K562 (cell line): ENCODE data around the gene MLLT6. TPM values are rescaled to one million over a fixed set of nuclear protein-coding genes. Genes with fewer than 3 reads are reported as not detected.

Experiments used
- ATAC-seq: fragments of 200-7000 bp; cut with Tn5 transposase; 3 replicates; pipeline ENCODE4 v1.9.1; 2020; ENCODE audit warnings: moderate library complexity
- BruUV-seq: library from RNA; stranded (reverse); fragments of 400-500 nt; replicated peaks from 2 replicates; lab custom pipeline; 2021; lab: Mats Ljungman, UMichigan
- CTCF ChIA-PET: fragments of 300-600 bp; formaldehyde crosslinking; extraction: SDS; loops from one replicate; lab custom pipeline; 2021; ENCODE audit warnings: low intra/inter-chr PET ratio; lab: Yijun Ruan, JAX
- POLR2A ChIA-PET: fragments of 300-600, 350-650 bp; sonication (Branson Sonifier 250); formaldehyde crosslinking; extraction: SDS; loops from one replicate; lab custom pipeline; 2021; ENCODE audit warnings: antibody characterized with exemption, inconsistent platforms; lab: Yijun Ruan, JAX
- DNase-seq, 4 experiments: peaks; one replicate each; pipeline versions ENCODE4 v3.0.0 to v3.0.0-alpha.2; 2011 to 2018; ENCODE audit warnings: low spot score in 3 of 4, mixed read lengths in 3 of 4; ENCODE audit errors: extremely low read depth in 1 of 4
- FAIRE-seq: peaks from 2 replicates; lab custom pipeline; 2011; peaks lifted over from hg19 to GRCh38; lab: Jason Lieb, UNC
- H2AFZ ChIP-seq: 2 replicates; pipeline ENCODE4 v1.6.0; 2011; ENCODE audit warnings: low read depth, low read length, control low read depth, inconsistent platforms
- H3K27ac ChIP-seq: fragments of 200-600 bp; 3 replicates; pipeline ENCODE4 v1.8.0; 2011; ENCODE audit warnings: low read depth, mild to moderate bottlenecking, control low read depth, inconsistent platforms, low read length, moderate library complexity, mixed read lengths; ENCODE audit errors: extremely low read depth
- H3K27me3 ChIP-seq, 2 experiments: fragments of 300-600 bp in 1 of 2; 2 replicates in 1 of 2; 3 replicates in 1 of 2; pipeline versions ENCODE4 v1.6.0 to v1.8.0; 2011; ENCODE audit warnings: inconsistent platforms in 2 of 2, low read length in 2 of 2, mild to moderate bottlenecking in 1 of 2, mixed read lengths in 1 of 2, moderate library complexity in 1 of 2; ENCODE audit not compliant: control insufficient read depth in 2 of 2, insufficient read depth in 2 of 2
- H3K36me3 ChIP-seq: fragments of 300-600 bp; 3 replicates; pipeline ENCODE4 v1.8.0; 2011; ENCODE audit warnings: mild to moderate bottlenecking, low read length, inconsistent platforms; ENCODE audit not compliant: control insufficient read depth, insufficient read depth
- H3K4me1 ChIP-seq, 2 experiments: fragments of 200-600 bp in 1 of 2; replicated peaks in 1 of 2; 2 replicates in 1 of 2; 3 replicates in 1 of 2; pipeline versions ENCODE4 v1.5.1 to v1.8.0; 2011; ENCODE audit warnings: inconsistent platforms in 2 of 2, low read length in 2 of 2, mild to moderate bottlenecking in 1 of 2, mixed read lengths in 1 of 2, moderate library complexity in 1 of 2; ENCODE audit not compliant: control insufficient read depth in 2 of 2, insufficient read depth in 2 of 2
- H3K4me2 ChIP-seq: 2 replicates; pipeline ENCODE4 v1.6.1; 2011; ENCODE audit warnings: low read length, control low read depth, inconsistent platforms, mixed read lengths; ENCODE audit not compliant: insufficient read depth
- H3K4me3 ChIP-seq: fragments of 200-600 bp; sonication (generic), shearing (Covaris generic); 2 replicates; pipeline ENCODE4 v1.5.1; 2016; ENCODE audit warnings: control low read depth, inconsistent platforms
- H3K79me2 ChIP-seq: fragments of 200-600 bp; 3 replicates; pipeline ENCODE4 v1.8.0; 2011; ENCODE audit warnings: low read length, inconsistent platforms; ENCODE audit not compliant: control insufficient read depth, insufficient read depth
- H3K9ac ChIP-seq, 2 experiments: 2 replicates each; pipeline versions ENCODE4 v1.6.0 to v1.6.1; 2011; ENCODE audit warnings: low read depth in 2 of 2, low read length in 2 of 2, control low read depth in 1 of 2, inconsistent platforms in 1 of 2, mild to moderate bottlenecking in 1 of 2, mixed read lengths in 1 of 2; ENCODE audit not compliant: insufficient read depth in 1 of 2
- H3K9me1 ChIP-seq: one replicate; pipeline ENCODE4 v1.6.0; 2011; ENCODE audit warnings: inconsistent platforms, mild to moderate bottlenecking, low read length, moderate library complexity; ENCODE audit not compliant: control insufficient read depth, insufficient read depth
- H3K9me3 ChIP-seq: replicated peaks from 2 replicates; pipeline ENCODE4 v1.5.1; 2011; ENCODE audit warnings: low read depth, low read length, inconsistent platforms; ENCODE audit not compliant: control insufficient read depth, insufficient read depth
- H4K20me1 ChIP-seq: replicated peaks from 2 replicates; pipeline ENCODE4 v1.6.1; 2011; ENCODE audit warnings: low read length, inconsistent platforms, mixed read lengths; ENCODE audit not compliant: control insufficient read depth, insufficient read depth
- BRF1 ChIP-seq: IDR thresholded peaks from 3 replicates; pipeline ENCODE4 v1.6.1; 2011; ENCODE audit warnings: borderline replicate concordance, mild to moderate bottlenecking; ENCODE audit not compliant: insufficient read length; ENCODE audit errors: extremely low read depth
- FOS ChIP-seq: IDR thresholded peaks from 3 replicates; pipeline ENCODE4 v1.6.1; 2011; ENCODE audit not compliant: insufficient read length; ENCODE audit errors: extremely low read depth
- GTF2E2 ChIP-seq: fragments of 200-800 bp; sonication (Bioruptor generic); IDR thresholded peaks from 2 replicates; pipeline ENCODE4 v1.6.1; 2016; ENCODE audit warnings: missing genetic modification characterization, missing compliant biosample characterization
- LARP7 ChIP-seq: fragments of 450-650 bp; IDR thresholded peaks from 2 replicates; pipeline ENCODE4 v1.6.1; 2016
- MBD2 ChIP-seq: sonication (generic); IDR thresholded peaks from 2 replicates; pipeline ENCODE4 v1.6.1; 2016; ENCODE audit warnings: low read depth, borderline replicate concordance
- NFYB ChIP-seq: IDR thresholded peaks from 2 replicates; pipeline ENCODE4 v1.6.1; 2011; ENCODE audit warnings: mild to moderate bottlenecking, moderate library complexity; ENCODE audit not compliant: insufficient read length; ENCODE audit errors: extremely low read depth
- NR2C2 ChIP-seq, 2 experiments: fragments of 200-800 bp in 1 of 2; sonication (Bioruptor generic) in 1 of 2; sonication (generic) in 1 of 2; formaldehyde crosslinking in 1 of 2; IDR thresholded peaks; 2 replicates each; pipeline versions ENCODE4 v1.6.1 to v1.8.0; 2016 to 2022; ENCODE audit warnings: mild to moderate bottlenecking in 1 of 2, missing compliant biosample characterization in 1 of 2, missing genetic modification characterization in 1 of 2, missing genetic modification reagents in 1 of 2
- POLR2G ChIP-seq: fragments of 200-400 bp; formaldehyde crosslinking; IDR thresholded peaks from 2 replicates; pipeline ENCODE4 v1.6.1; 2017; ENCODE audit warnings: low read depth, mild to moderate bottlenecking, antibody characterized with exemption, low read length, moderate library complexity
- POU5F1 ChIP-seq: fragments of 150-350 bp; IDR thresholded peaks from 2 replicates; pipeline ENCODE4 v1.6.1; 2014; ENCODE audit warnings: borderline replicate concordance, low read length, low read depth, mild to moderate bottlenecking; ENCODE audit not compliant: partially characterized antibody
- RBM15 ChIP-seq: fragments of 200-400 bp; formaldehyde crosslinking; IDR thresholded peaks from 2 replicates; pipeline ENCODE4 v1.6.1; 2018; ENCODE audit warnings: mild to moderate bottlenecking, low read length, moderate library complexity; ENCODE audit not compliant: insufficient read depth
- TAF15 ChIP-seq: fragments of 200-400 bp; formaldehyde crosslinking; IDR thresholded peaks from 2 replicates; pipeline ENCODE4 v1.6.1; 2017; ENCODE audit warnings: mild to moderate bottlenecking, low read depth, low read length, moderate library complexity
- USF1 ChIP-seq: sonication (generic); formaldehyde crosslinking; IDR thresholded peaks from 2 replicates; pipeline ENCODE4 v1.9.0; 2022; ENCODE audit warnings: mild to moderate bottlenecking, missing genetic modification reagents
- ZNF408 ChIP-seq: fragments of 250-450 bp; sonication (Bioruptor Pico); IDR thresholded peaks from 2 replicates; pipeline ENCODE4 v1.4.0; 2020; ENCODE audit warnings: low read depth, mild to moderate bottlenecking, moderate library complexity
- ZSCAN29 ChIP-seq: fragments of 450-650 bp; IDR thresholded peaks from 2 replicates; pipeline ENCODE4 v1.6.1; 2017
- WGBS: fragments of 100-300 bp; shearing (Covaris generic); methylation state at CpG from one replicate; pipeline ENCODE4 v1.1.6; 2016; ENCODE audit warnings: low coverage, mixed read lengths; ENCODE audit not compliant: insufficient coverage; ENCODE audit errors: missing lambda C conversion rate; 5-methylcytosine and 5-hydroxymethylcytosine counted together
- in situ Hi-C: fragments of 300-500 bp; cut with MboI; formaldehyde crosslinking; loops from 4 replicates; pipeline ENCODE4 v1.15.0; 2018; ENCODE audit warnings: inconsistent platforms, mixed read lengths
- intact Hi-C: fragments of 100-400 bp; cut with micrococcal nuclease; formaldehyde crosslinking; loops from 2 replicates; pipeline ENCODE4 v1.14.2; 2022
- polyA plus RNA-seq, 8 experiments: library from polyadenylated mRNA; depleted of rRNA in 4 of 8; stranded (reverse) in 5 of 8; unstranded in 3 of 8; fragments of >200 nt; fragmentation: Nextera tagmentation in 2 of 8; fragmentation: Illumina TruSeq in 1 of 8; extraction: Ambion mirVana in 2 of 8; extraction: Trizol in 1 of 8; gene quantifications; 2 replicates each; pipeline versions ENCODE4 v1.2.1 to v1.2.3, GENCODE V29; 2011 to 2014; ENCODE audit warnings: inconsistent platforms in 1 of 8, missing spikeins in 1 of 8
- total RNA-seq, 7 experiments: library from RNA; depleted of rRNA in 6 of 7; stranded (reverse); fragments of >200 nt in 6 of 7; fragmentation: Illumina TruSeq in 2 of 7; extraction: Trizol in 2 of 7; gene quantifications; 2 replicates each; pipeline versions ENCODE4 v1.2.1 to v1.2.3, GENCODE V29; 2011 to 2021; ENCODE audit warnings: low replicate concordance in 1 of 7

The MLLT6 gene
- total and polyA plus RNA-seq, 9 of the 15 experiments (the other 6 are each of a cell fraction or from before 2014, with no cell fraction given) = 3.1 to 71.7 (median 30.0) TPM

- ChIA-PET CTCF (no interaction called here), POLR2A (interaction anchor here (0.6 to 3.6 kb wide), 4 partner anchors 9 to 16 kb away, joined by 3 to 15 read pairs (median 3); no protein-coding TSS in a partner anchor)
- Histone ChIP-seq H3K4me1 (peaks cover 32 to 57% of the 10 kb centered on the region in 2 experiments), H3K79me2 (no peaks in the 10 kb centered on the region), H3K9ac (no peak overlapping the region), H3K4me2 (no peak overlapping the region), H4K20me1 (no peaks in the 10 kb centered on the region), H3K36me3 (peaks cover 39% of the 10 kb centered on the region), H3K9me1 (peaks cover 8% of the 10 kb centered on the region), H3K27ac (no peak overlapping the region), H2AFZ (no peak overlapping the region), H3K9me3 (no peaks in the 10 kb centered on the region), H3K4me3 (no peak overlapping the region), H3K27me3 (no peaks in the 10 kb centered on the region)
- FAIRE-seq (no peak), DNase-seq (no peak), ATAC-seq (no peak)
- 88% methylated on average over 14 of the region's 16 CpGs for WGBS
- in situ Hi-C loops (no loop called here), intact Hi-C loops (no loop called here)
- no peak for TF ChIP-seq ZNF408
- TF ChIP-seq POLR2G = peak; percentile 32; the same call in 1 of the 2 replicates
- no peak for TF ChIP-seq NR2C2 (CRISPR knock-in tag; IDR thresholded peaks at IDR 0.05)
- no peak for TF ChIP-seq NR2C2 (tag; IDR thresholded peaks at IDR 0.05)
- no peak for TF ChIP-seq GTF2E2 (tag)
- BruUV-seq = no TSS peak
Measured at GRCh38 chr17:38724337-38724988, 19.4 kb downstream of the MLLT6 start.

- FAIRE-seq (no peak), DNase-seq (no peak), ATAC-seq (no peak)
- Histone ChIP-seq H3K4me1 (peaks cover 30 to 57% of the 10 kb centered on the region in 2 experiments), H4K20me1 (no peaks in the 10 kb centered on the region), H3K9ac (peak overlapping the region in 1 of 2 experiments; percentile 60; a peak in 1 of 4 replicates), H3K79me2 (no peaks in the 10 kb centered on the region; the same call in 2 of the 3 replicates), H3K27me3 (no peaks in the 10 kb centered on the region), H3K36me3 (peaks cover 39% of the 10 kb centered on the region), H3K27ac (no peak overlapping the region), H3K9me3 (no peaks in the 10 kb centered on the region), H3K4me2 (no peak overlapping the region), H2AFZ (no peak overlapping the region), H3K9me1 (peaks cover 5% of the 10 kb centered on the region), H3K4me3 (no peak overlapping the region)
- in situ Hi-C loops = no loop called here
- ChIA-PET POLR2A (interaction anchor here (0.8 to 3.6 kb wide), 3 partner anchors 14 to 141 kb away, joined by 3 to 15 read pairs (median 3); no protein-coding TSS in a partner anchor), CTCF (no interaction called here)
- BruUV-seq = no TSS peak
- WGBS = 60% methylated on average over 10 of the region's 10 CpGs
- intact Hi-C loops = no loop called here
- no peak for TF ChIP-seq LARP7
- TF ChIP-seq ZSCAN29 = no peak
- no peak for TF ChIP-seq MBD2
- TF ChIP-seq RBM15 = no peak
- TF ChIP-seq TAF15 = no peak
- TF ChIP-seq FOS = no peak
- no peak for TF ChIP-seq BRF1
- TF ChIP-seq NFYB = peak; percentile 26
- no peak for TF ChIP-seq POU5F1
- no peak for TF ChIP-seq USF1
Measured at GRCh38 chr17:38725066-38725465, 20.0 kb downstream of the MLLT6 start.
